ENCODE measurements around the gene VPS4B. TPM values are rescaled to one million over a fixed set of nuclear protein-coding genes. Genes with fewer than 3 reads are reported as not detected.
"Not testable (repeated sequence)": the region's sequence is repeated elsewhere in the genome, so short reads cannot be mapped to it uniquely, and the experiment has no call there.

The VPS4B gene
- total and polyA plus RNA-seq, 8 donors = 4.8 to 37.2 (median 26.5) TPM

GRCh38 chr18:63363951-63364350 lies 58.3 kb downstream of the VPS4B start:
- intact Hi-C loops (cut with DNase I) = no loop called here
- Histone ChIP-seq H3K36me3 (peaks cover 4 to 20% (median 10%) of the 10 kb centered on the region in 3 donors), H3K4me3 (no peak overlapping the region), H3K27ac (no peak overlapping the region), H3K4me1 (peaks cover 0 to 6% (median 5%) of the 10 kb centered on the region in 3 donors), H3K9me3 (no peaks in the 10 kb centered on the region), H3K27me3 (no peaks in the 10 kb centered on the region)
- TF ChIP-seq, protein P1, sequence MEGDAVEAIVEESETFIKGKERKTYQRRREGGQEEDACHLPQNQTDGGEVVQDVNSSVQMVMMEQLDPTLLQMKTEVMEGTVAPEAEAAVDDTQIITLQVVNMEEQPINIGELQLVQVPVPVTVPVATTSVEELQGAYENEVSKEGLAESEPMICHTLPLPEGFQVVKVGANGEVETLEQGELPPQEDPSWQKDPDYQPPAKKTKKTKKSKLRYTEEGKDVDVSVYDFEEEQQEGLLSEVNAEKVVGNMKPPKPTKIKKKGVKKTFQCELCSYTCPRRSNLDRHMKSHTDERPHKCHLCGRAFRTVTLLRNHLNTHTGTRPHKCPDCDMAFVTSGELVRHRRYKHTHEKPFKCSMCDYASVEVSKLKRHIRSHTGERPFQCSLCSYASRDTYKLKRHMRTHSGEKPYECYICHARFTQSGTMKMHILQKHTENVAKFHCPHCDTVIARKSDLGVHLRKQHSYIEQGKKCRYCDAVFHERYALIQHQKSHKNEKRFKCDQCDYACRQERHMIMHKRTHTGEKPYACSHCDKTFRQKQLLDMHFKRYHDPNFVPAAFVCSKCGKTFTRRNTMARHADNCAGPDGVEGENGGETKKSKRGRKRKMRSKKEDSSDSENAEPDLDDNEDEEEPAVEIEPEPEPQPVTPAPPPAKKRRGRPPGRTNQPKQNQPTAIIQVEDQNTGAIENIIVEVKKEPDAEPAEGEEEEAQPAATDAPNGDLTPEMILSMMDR (IDR thresholded peaks at IDR 0.05) = no peak
- FAIRE-seq = no peak
- 83 to 84% methylated on average over 2 of the region's 2 CpGs for WGBS, 2 donors
- no peak for DNase-seq
- no peak for ATAC-seq

DNA sequence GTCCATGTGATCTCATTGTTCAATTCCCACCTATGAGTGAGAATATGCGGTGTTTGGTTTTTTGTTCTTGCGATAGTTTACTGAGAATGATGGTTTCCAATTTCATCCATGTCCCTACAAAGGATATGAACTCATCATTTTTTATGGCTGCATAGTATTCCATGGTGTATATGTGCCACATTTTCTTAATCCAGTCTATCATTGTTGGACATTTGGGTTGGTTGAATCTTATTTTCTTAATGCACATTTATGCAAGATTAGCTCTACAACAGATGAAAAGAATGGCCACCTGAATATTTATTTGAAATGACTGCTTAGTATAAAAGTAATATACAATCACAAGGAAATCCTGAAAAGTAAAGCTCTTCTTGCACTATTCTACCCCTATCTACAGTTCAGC lies 58.9 kb downstream of the VPS4B start:
- H3K4me3 ChIP-seq; H3K27me3 ChIP-seq; DNase-seq; H3K4me1 ChIP-seq; intact Hi-C loops (cut with DNase I); H3K27ac ChIP-seq; ATAC-seq; H3K9me3 ChIP-seq; FAIRE-seq: not testable (repeated sequence)
- no CpG with 5 or more reads among the region's 2 CpGs for WGBS, 2 donors
- H3K36me3 ChIP-seq = peaks cover 4 to 20% (median 10%) of the 10 kb centered on the region in 3 donors

DNA sequence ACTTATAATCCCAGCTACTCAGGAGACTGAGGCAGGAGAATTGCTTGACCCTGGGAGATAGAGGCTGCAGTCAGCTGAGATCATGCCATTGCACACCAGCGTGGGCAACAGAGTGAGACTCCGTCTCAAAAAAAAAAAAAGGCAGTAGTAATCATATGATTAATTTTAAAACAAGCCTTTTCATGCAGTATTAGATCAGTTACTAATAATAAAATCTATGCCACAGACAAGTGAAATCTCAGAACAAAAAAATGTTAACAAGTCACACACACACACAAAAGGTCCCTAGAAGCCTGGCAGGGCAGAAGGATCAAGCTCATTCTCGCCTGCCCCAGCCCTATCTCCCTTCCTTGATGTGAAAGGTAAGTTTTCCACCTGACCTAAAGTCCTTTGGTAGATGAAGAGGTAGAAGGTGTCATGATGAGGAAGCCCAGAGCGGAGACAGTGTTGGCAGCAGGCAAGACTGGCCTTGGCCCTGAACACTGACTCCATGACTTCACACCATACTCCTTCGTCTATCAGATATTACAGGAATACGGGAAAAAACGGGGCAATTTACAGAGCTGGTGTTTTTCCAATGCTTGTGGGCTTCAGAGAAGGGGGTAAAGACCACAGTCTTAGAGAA lies 65.9 kb downstream of the VPS4B start:
- ATAC-seq (no peak), FAIRE-seq (no peak), DNase-seq (no peak)
- TF ChIP-seq, protein P1 (IDR thresholded peaks at IDR 0.05) = no peak
- Histone ChIP-seq H3K4me1 (no peaks in the 10 kb centered on the region), H3K36me3 (peaks cover 4 to 57% (median 35%) of the 10 kb centered on the region in 3 donors), H3K27ac (no peak overlapping the region), H3K9me3 (no peaks in the 10 kb centered on the region), H3K4me3 (no peak overlapping the region), H3K27me3 (no peaks in the 10 kb centered on the region)
- 75 to 85% methylated on average over 7 of the region's 7 CpGs for WGBS, 2 donors
- intact Hi-C loops (cut with DNase I) = no loop called here

GRCh38 chr18:63350230-63350629 lies 72.0 kb downstream of the VPS4B start:
- no peak for ATAC-seq
- intact Hi-C loops (cut with DNase I) = no loop called here

GRCh38 chr18:63348508-63349136 lies 73.7 kb downstream of the VPS4B start:
- Histone ChIP-seq H3K9me3 (no peaks in the 10 kb centered on the region), H3K27me3 (no peaks in the 10 kb centered on the region), H3K4me3 (no peak overlapping the region), H3K36me3 (peaks cover 3 to 41% (median 28%) of the 10 kb centered on the region in 3 donors), H3K27ac (no peak overlapping the region), H3K4me1 (no peaks in the 10 kb centered on the region)
- no peak for ATAC-seq
- WGBS, 2 donors = 94 to 95% methylated on average over 7 of the region's 7 CpGs
- DNase-seq = no peak
- no peak for FAIRE-seq
- intact Hi-C loops (cut with DNase I) = no loop called here
- TF ChIP-seq, protein P1 (IDR thresholded peaks at IDR 0.05) = no peak

More at GRCh38 chr18:63350230-63350629, 72.0 kb downstream of the VPS4B start:
- H3K27me3 ChIP-seq = no peaks in the 10 kb centered on the region
- no peak for DNase-seq
- H3K36me3 ChIP-seq = peaks cover 3 to 57% (median 38%) of the 10 kb centered on the region in 3 donors
- TF ChIP-seq, protein P1 (IDR thresholded peaks at IDR 0.05) = no peak
- H3K9me3 ChIP-seq = no peaks in the 10 kb centered on the region
- no peaks in the 10 kb centered on the region for H3K4me1 ChIP-seq
- no peak overlapping the region for H3K4me3 ChIP-seq
- WGBS, 2 donors = 48% methylated on average over 2 of the region's 2 CpGs
- no peak for FAIRE-seq
- H3K27ac ChIP-seq = no peak overlapping the region

Data from pancreas (tissue), 10 donors.